GM12865 (cell line): ENCODE measurements around the gene TAS2R1.

Experiments
- DNase-seq: peaks from one replicate; pipeline ENCODE4 v3.0.0; 2010; ENCODE audit warnings: low read depth
- H3K4me3 ChIP-seq: 2 replicates; pipeline ENCODE4 v1.5.1; 2011; ENCODE audit warnings: mild to moderate bottlenecking, low read depth, low read length, control low read depth
- TF ChIP-seq, protein P1 (sequence below): IDR thresholded peaks from 2 replicates; pipeline ENCODE4 v1.5.1; 2011; ENCODE audit warnings: low read length, control low read depth, low read depth, inconsistent platforms; ENCODE audit not compliant: insufficient read depth; ENCODE audit errors: missing control alignments

Gene TAS2R1, protein sequence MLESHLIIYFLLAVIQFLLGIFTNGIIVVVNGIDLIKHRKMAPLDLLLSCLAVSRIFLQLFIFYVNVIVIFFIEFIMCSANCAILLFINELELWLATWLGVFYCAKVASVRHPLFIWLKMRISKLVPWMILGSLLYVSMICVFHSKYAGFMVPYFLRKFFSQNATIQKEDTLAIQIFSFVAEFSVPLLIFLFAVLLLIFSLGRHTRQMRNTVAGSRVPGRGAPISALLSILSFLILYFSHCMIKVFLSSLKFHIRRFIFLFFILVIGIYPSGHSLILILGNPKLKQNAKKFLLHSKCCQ

DNA sequence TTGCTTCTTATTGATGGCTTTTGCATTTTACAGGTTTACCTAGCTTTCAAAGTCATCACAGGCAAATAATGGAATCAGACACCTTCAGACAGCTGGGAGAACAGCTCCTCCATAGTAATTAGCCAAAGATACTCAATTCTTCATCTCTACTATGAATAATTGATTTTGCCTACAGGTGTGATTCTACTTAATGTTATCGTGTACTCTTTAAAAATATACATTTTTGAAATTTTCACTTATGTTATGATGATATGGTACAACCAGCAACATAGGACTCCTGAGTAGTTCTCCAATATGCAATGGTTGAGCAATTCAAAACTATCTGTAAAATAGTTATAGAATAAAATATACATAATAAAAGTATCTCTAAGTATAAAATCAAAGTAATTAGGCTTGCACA is at the start of gene TAS2R1:
TSS of gene TAS2R1 (minus strand) at position 101 of the 400 bp plus-strand sequence. CDS start 319 bp downstream, outside the sequence.
- H3K4me3 ChIP-seq = no peak within 1 kb of the TSS
- DNase-seq = no peak
- TF ChIP-seq, protein P1, sequence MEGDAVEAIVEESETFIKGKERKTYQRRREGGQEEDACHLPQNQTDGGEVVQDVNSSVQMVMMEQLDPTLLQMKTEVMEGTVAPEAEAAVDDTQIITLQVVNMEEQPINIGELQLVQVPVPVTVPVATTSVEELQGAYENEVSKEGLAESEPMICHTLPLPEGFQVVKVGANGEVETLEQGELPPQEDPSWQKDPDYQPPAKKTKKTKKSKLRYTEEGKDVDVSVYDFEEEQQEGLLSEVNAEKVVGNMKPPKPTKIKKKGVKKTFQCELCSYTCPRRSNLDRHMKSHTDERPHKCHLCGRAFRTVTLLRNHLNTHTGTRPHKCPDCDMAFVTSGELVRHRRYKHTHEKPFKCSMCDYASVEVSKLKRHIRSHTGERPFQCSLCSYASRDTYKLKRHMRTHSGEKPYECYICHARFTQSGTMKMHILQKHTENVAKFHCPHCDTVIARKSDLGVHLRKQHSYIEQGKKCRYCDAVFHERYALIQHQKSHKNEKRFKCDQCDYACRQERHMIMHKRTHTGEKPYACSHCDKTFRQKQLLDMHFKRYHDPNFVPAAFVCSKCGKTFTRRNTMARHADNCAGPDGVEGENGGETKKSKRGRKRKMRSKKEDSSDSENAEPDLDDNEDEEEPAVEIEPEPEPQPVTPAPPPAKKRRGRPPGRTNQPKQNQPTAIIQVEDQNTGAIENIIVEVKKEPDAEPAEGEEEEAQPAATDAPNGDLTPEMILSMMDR = no peak

DNA sequence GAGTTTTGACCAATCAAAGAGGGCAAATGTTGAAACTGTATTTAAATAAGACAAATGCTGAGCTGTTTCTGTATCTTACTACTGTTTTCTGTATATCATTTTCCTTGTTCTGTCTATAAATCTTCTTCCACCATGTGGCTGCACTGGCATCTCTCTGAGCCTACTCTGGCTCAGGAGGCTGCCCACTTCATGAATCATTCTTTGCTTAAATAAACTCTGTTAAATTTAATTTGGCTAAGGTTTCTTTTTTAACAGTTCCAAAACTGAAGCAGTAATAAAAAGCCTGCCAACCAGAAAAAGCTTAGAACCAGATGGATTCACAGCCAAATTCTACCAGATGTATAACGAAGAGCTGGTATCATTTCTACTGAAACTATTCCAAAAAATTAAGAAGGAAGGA is 40.2 kb upstream of the TAS2R1 start:
- TF ChIP-seq, protein P1 = no peak
- DNase-seq = no peak
- no peak overlapping the region for H3K4me3 ChIP-seq

DNA sequence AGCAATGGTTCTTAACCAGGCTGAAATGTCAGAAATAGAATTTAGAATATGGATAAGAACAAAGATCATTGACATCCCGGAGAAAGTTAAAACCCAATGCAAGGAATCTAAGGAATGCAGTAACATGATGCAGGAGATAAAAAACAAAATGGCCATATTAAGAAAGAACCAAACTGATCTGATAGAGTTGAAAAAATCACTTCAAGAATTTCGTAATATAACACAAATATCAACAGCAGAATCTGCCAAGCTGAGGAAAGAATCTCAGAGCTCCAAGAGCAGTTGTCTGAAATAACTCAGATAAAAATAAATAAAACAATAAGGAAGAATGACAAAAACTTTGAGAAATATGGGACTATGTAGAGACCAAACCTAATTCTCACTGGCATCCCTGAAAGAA is 37.8 kb upstream of the TAS2R1 start:
- H3K4me3 ChIP-seq = no peak overlapping the region
- DNase-seq = no peak
- TF ChIP-seq, protein P1 = no peak

DNA sequence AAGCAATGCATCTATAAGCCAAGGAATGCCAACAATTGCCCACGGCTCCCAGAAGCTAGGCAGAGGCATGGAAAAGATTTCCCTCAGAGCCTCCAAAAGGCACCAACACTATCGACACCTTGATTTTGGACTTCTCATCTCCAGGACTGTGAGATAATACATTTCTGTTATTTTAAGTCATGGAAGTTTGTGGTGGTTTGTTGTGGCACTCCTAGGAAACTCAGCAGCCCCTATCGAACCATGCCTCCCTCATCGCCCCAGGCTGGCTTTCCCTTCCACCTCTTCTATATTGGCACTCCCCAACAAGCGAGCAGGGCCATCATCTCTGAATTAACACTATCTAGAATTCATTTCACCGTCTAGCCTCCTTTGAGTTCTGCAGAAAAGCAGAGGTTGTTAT is 33.7 kb upstream of the TAS2R1 start:
- no peak overlapping the region for H3K4me3 ChIP-seq
- DNase-seq = no peak
- TF ChIP-seq, protein P1 = no peak

DNA sequence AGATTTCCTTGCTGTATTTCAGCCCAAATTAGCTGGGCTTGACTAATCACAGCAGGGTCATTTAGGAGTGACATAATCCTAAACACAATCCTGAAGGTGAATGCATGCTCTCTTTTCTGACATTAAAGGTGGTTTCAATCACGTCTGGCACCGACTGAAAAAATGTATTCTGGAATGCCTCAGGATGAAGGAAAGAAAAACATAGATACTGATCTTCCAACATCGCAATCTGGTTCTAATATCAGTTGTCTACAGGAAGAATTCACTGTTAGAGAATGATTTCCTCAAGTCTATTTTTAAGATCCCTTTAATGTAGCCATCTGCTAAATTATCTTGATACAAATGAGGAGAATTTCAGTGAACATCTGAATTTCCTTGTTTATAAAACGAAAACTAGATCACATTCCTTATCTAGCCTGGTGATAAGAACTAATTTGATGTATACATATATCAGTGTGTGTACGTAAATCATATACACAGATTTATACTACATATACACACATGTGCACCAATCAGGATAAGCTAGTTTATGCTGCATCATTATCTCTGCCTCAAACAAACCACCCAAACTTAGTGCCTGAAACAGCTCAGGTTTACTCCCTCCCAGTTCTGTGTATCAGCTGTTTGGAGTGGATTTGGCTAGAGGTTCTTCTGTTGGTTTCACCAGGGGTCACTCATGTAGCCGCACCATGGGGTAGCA is 31.3 kb upstream of the TAS2R1 start:
- TF ChIP-seq, protein P1 = no peak
- no peak for DNase-seq
- H3K4me3 ChIP-seq = no peak overlapping the region

DNA sequence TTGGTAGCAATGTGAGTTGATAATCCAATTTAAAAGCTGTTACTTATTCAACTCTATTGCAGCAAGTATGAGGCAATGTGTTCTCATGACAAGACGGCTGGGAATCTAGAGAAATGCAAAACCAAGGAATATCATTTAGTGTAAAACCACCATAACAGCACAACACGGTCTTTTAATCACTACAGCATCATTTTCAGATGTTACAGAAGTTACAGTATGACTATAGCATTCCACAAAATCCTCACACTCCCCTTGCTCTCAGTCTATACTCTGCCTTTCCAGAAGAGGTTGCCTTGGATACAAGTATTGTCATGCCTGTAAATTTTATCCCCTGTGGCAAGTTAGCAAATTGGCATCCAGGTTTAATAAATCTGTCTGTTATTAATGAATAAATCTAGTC is 28.6 kb upstream of the TAS2R1 start:
- TF ChIP-seq, protein P1 = no peak
- DNase-seq = no peak
- no peak overlapping the region for H3K4me3 ChIP-seq
